HG03378 (cell line): ENCODE results near the gene MACO1.
"Not testable (repeated sequence)": the region's sequence is repeated elsewhere in the genome, so short reads cannot be mapped to it uniquely, and the experiment has no call there.

Source experiments
- ATAC-seq: cut with Tn5 transposase; IDR thresholded peaks from one replicate; pipeline ENCODE4 v1.9.1; 2021; ENCODE audit warnings: mild to moderate bottlenecking, moderate library complexity; ENCODE audit not compliant: unreplicated experiment

MACO1 gene, protein sequence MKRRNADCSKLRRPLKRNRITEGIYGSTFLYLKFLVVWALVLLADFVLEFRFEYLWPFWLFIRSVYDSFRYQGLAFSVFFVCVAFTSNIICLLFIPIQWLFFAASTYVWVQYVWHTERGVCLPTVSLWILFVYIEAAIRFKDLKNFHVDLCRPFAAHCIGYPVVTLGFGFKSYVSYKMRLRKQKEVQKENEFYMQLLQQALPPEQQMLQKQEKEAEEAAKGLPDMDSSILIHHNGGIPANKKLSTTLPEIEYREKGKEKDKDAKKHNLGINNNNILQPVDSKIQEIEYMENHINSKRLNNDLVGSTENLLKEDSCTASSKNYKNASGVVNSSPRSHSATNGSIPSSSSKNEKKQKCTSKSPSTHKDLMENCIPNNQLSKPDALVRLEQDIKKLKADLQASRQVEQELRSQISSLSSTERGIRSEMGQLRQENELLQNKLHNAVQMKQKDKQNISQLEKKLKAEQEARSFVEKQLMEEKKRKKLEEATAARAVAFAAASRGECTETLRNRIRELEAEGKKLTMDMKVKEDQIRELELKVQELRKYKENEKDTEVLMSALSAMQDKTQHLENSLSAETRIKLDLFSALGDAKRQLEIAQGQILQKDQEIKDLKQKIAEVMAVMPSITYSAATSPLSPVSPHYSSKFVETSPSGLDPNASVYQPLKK

DNA sequence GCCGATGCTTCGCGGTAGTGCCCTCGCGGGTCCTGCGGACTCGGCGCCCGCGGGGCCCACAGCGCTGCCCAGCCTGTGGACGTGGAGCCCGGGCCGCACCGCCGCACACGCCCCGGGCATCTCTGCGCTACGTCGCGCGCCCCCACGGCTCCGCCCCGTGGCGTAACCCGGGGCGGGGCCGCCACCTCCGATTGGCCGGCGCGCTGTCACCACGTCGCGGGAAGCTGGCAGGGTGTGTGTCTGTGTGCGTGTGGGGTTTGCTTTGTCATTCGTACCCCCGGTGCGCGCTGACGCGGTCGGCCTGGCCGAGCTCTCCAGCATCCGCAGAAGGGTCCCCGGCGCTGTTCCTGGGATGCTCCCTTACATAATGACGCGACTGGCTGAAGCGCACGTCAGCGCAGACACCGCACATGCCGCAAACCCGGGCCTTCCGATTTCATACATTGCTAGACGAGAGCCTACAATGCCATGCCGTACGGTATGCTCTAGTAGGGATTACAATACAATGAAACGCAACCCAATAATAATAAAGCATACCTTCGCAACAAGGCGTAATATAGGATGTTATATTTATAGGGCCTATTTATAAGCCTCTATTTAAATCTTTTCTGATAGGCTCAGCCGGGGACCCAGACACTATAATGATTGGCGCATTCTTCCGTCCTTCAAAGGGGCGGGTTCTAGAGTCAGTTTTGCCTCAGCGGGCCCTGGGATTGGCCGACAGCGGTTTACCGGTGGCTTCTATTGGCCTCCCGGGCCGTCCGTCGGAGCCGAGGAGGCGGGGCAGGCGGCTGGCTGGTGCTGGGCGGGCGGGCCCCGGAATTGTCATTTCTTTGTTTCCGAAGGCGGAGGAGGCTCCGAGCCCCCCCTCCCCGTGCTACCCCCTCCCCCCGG is at the start of gene MACO1:
TSS of gene MACO1 (plus strand) at position 825 of the 894 bp plus-strand sequence. CDS start 202 bp downstream, outside the sequence.
- ATAC-seq, result peak; percentile 82

DNA sequence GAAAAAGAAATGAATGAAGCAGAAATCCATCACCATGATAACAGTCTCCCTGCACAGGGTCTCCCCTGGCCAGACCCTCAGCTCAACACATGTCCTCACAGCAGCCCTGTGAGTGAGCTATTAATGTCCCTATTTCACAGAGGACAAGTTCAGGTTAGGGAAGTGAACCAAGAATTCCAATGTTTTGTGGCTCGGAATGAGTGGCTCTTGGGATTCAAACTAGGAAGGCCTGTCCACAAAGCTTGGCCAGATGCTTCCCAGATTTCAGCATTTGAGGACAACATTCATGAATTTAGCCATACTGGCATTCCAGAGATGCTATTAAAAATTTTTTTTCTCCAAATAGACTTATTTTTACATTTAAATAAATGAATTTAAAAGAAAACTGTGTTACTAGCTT is 48.2 kb upstream of the MACO1 start:
- not testable (repeated sequence) for ATAC-seq

DNA sequence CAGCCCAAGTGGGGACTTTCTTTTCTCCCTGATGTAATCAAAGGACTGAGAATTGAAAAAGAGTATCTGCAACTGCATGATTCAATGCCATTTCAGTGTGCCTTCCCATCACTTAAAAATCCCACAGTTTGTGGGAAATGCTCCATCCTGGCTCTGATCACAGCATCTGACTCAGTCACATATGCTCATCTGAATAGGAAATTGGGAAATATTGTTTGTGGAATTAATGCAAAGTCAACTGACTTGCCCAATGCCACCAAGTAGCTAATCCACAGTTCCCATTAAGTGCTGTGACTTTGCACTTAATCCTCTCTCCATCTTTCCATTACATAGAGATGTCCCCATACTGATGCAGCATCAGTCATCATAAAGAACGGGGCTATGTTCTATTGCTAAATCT is 47.6 kb upstream of the MACO1 start:
- not testable (repeated sequence) for ATAC-seq

DNA sequence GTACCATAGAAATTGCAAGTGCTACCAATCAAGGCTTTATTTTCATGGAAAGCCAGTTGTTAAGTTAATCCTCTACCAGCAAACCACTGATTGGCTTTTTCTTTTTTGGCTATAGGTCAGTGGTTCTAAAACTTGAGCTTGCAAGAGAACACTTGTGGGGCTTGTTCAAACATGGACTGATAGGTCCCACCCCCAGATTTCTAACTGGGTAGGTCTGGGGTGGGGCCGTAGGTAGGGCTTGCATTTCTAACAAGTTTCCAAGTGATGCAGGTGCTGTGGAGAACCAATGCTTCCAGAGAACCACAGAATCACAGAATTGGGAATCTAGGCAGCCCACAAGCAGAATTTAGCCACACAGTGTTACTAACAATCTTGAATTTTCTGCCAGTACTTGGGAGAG is 46.8 kb upstream of the MACO1 start:
- ATAC-seq, result not testable (repeated sequence)

DNA sequence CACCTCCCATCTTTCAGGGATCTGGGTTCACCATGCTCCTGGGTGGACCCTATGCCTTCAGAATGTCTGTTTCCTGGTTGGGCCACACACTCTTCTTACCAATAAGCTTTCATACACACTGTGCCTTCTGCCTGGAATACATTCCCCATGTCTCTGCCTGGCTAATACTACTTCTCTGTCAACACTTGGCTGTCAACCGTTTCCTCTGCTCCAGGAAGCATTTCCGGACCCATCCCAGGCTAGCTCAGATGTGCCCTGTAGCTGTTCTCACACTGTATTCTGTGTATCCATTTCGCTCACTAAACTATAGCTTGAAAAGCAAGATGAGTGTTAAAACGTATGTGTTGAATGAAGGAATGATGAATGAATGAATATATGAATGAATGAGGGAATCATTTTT is 43.6 kb upstream of the MACO1 start:
- not testable (repeated sequence) for ATAC-seq

DNA sequence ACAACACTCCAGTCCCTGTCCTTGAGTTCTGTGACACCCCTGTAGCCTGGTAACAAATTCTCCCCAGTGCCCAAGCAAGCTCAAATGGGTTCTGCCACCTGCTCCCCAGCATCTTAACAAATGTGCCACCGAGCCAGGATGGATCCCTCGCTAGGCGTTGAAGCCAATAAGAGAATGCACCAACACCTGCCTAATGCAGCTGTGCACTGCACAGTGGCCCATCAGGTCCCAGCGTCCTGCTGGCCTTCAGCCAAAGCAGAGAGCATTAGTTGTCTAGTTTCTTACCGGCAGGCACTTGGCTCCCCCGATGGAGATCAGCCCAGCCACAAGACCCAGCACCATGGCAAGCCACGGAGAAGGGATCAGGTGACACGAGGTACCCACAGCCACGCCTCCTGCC is 42.0 kb upstream of the MACO1 start:
- ATAC-seq, result not testable (repeated sequence)

DNA sequence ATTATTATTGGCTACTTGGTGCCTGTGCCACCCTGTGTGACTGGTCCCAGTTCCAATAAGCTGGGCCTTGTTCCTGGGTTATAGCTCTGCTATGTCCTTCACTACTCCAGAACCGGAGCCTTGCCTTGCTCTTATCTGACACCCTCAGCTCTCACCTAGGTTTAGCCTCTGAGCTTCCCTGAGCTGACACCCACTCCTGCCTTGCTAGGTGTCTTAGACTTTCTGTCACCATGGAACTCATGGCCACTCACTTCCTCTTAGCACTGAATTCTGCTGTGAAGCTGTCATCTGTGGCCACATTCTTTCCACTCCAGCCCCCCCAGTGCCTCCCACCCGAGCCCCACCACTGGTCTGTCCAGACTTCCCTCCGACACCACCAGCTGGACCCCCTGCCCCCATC is 41.0 kb upstream of the MACO1 start:
- ATAC-seq, result not testable (repeated sequence)

DNA sequence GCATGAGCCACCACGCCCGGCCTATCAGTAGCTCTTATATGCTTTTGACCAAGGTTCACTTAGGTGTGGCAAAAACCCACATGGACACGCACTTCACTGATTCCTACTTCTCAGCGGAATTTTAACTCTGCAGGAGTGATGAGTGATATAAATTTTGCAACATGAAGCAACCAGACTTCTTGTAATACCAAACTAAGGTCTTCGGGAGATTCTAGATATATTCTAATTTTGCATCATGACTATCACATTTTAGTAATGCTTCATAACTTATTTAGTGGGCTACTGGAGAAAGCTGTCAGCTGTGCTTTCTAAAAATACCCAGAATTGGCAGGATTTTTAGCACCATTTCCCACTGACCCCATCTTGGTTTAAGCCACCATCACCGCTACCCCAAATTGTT is 37.9 kb upstream of the MACO1 start:
- ATAC-seq, result no peak

DNA sequence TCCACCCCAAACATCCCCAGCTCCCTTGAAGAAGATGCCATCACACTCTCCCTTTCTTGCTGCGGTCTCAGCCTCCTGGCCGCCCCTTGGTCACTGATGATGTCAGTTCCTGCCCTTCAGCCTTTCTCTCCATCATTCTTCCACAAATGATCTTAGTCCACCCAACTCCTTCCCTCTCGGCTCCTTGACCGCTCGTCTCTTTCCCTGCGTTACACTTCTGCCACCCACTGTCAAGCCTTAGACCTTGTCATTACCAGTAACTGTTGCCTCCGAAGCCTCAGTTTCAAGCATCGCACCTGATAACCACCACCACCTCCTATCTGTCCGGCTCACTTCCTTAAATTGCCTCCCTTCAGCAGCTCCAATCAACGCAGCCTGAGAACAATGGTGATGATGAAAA is 33.1 kb upstream of the MACO1 start:
- ATAC-seq, result not testable (repeated sequence)

DNA sequence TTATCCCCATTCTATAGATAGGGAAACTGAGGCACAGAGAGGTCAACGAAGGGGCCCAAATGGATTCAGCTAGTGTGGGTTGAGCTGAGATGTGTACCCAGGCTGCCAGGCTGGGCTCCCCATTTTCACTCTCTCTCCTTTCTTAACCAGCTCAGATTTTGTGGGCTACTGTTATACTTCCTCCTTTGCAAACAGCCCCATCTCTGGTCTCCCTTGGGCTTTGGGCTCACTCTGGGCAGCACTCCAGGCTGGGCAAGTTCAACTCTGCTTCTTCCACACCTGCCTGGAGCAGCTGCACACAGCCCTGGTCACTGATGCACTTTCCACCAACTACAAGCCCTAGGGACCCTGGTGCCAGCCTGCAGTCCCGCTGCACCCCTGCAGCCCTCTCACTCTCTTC is 32.6 kb upstream of the MACO1 start:
- not testable (repeated sequence) for ATAC-seq

DNA sequence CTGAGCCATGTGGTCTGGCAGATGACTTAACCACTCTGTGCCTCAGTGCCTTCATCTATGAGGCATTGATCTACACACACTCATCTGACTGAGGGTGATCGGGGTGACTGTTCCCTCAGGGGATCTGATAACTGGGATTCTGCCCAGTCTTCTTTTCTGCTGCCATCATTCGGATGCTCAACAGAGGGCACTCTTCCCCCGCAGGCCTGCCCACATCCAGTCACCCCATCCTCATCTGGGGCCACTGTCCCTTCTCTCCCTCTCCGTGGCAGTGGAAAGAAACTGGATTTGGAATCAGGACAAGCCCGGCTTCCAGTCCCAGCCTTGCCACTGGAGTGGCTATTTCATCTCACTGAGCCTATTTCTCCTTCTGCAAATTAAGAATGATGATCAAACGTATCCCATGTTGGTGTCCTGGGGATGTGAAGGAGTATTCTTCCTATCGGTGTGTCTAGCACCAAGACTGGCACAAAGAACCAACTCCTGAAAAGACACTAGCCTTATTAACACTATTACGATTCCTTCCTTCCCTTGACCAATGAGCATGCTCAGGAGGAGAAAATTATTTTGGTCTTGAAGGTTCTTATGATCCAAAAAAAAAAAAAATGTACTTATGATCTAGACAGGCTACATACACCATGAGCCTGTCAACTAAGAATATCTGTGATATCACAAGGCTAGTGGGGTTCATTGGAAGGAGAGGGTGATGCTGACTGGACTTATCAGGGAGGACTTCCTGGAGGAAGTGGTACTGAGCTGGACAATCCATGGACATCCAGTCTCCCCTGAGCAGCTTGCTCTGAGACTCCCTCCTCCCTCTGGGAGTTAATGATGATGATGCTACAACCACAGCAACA is 27.5 kb upstream of the MACO1 start:
- not testable (repeated sequence) for ATAC-seq

DNA sequence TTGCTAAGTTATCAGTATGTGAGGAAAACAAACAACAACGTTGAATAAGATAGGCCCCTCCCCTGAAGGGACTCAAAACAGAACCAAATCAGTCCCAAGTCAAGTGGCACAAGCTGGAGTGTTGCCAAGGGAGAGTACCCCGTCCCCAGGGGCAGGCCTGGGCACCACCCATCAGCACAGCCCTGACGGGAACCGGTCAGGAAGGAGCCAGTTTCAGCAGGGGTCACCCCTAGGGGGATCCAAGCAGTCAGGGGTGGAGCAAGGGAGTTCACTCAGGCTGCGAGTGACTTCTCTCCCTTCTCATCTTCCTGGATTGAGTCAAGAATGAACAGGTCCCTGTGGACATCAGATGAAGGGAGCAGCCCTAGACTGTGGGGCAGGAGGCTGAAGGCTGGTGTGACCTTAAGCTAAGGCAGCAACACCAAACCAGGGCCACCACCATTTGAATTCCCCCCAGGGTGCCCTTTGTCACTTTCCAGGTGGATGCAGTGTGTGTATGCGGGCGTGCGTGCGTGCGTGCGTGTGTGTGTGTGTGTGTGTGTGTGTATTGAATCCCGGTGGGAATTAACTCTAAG is 24.9 kb upstream of the MACO1 start:
- not testable (repeated sequence) for ATAC-seq

DNA sequence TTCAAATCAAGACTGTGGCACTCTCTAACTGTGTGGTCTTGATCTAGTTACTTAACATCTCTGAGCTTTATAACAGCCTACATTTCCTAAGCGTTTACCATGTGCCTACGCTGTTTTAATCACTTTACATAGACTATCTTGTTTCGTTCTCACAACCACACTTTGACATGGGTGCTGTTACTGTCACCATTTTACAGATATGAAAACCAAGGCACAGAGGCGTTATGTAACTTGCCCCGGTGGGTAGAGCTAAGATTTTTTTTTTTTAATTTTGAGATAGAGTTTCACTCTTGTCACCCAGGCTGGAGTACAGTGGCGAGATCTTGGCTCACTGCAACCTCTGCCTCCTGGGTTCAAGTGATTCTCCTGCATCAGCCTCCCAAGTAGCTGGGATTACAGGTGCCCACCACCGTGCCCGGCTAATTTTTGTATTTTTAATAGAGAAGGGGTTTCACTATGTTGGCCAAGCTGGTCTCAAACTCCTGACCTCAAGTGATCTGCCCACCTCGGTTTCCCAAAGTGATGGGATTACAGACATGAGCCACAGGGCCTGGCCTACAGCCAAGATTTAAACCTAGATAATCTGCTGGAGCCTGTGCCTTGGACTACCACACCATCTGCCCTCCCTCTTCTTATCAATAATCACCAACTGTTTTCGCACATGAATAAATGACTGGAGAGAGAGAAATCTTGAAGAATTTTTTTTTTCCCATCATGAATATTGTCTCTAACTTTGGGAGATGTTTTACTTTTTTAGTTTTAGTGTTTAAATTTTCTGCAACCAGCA is 20.9 kb upstream of the MACO1 start:
- ATAC-seq, result not testable (repeated sequence)

DNA sequence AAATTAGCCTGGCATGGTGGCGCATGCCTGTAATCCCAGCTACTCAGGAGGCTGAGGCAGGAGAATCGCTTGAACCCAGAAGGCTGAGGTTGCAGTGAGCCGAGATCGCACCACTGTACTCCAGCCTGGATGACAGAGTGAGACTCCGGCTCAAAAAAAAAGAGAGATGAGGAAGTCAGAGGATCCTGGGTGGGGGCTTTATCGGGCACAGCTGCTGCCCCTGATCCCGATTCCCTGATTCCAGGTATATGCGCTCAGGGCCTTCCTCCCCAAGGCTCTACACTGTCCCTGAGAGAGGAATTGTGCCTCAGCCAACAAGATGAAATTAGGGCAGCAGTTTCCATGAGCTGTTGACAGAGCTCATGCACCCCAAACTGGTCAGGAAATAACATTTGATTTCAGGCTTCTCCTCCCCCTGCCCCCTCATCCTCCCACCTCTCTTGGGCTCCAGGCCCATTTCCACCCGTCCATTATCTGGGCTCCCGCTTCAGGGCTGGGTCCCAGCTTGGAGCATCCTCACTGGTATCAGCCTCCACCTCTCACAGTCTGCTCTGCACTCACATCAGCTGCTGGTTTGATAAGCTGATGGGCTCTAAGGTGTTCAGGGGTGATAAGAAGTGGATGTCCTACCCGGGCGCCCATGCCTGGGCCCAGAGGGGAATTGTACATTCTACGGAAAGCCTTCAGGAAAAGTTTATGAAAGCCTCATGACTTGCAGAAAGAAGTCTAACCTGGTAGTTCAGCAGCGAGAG is 17.6 kb upstream of the MACO1 start:
- not testable (repeated sequence) for ATAC-seq

DNA sequence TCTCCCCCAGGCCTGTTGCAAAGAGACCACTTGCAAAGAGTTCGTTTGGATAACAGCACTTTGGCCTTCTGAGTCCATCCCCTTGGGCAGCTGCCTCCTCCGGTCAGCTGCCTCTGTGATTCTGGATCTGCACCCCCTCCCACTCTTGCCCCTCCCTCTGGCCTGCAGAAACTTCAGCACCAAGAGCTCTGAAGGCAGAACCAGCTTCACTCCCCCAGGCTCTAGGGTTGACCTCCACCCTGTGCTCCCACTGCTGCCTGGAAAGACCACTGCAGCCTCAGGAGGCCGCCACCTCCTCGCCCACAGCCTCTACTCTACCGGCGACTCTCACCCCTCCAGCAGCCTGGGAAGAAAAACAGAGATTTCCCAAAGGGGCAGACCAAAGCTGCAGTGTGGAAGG is 16.5 kb upstream of the MACO1 start:
- ATAC-seq, result not testable (repeated sequence)

DNA sequence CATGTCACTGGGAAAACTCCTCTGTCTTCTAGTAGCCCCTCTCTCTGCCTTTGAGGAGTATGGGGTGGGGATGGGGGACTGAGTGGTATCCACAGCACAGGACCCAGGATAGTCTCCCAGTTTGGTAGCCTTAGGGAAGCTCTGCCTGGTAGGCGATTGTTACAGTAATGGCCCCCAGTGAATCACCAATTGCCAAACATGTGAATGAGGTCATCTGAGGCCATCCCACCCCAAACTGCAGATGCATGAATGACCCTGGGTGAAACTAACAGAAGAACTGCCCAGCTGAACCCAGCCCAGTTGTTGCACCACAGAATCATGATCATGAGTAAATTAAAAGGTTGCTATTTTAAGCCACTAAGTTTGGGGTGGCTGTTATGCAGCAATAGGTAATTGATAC is 16.1 kb upstream of the MACO1 start:
- ATAC-seq, result not testable (repeated sequence)

DNA sequence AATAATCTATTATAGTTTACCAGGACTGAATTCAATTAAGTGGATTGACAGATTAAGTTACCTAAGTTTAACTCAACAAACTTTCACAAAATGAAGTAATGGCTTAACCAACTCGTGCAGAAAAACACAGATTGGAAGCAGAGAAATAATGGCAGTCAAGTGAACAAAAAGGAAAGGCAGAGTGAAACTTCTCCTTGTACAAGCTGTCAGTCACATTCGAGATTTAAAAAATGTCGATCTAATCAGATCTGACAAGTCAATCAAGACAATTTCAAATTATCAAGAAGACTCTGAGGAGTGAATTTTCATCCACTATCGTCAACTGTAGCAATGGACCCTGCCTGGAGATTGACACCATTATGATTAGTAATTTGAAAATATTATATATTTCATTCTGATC is 13.4 kb upstream of the MACO1 start:
- ATAC-seq, result not testable (repeated sequence)

DNA sequence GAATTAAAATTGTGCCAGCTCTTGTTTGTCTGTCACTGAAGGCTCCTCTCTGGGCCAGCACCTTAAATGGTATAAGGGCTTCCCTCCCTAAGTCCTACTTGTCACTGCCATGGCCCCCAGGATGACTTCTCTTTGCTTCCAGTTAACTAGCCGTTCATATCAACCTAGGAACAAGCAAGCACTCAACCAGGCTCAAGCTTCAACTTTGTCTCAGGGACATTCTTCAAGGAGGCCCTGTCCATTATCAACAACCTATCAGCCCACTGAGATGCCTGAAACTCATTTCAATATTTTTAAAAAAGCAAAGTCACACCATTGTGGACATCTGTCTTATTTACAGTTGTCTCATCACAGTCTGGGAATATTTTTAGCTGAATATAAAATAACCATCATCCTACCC is 11.4 kb upstream of the MACO1 start:
- ATAC-seq, result not testable (repeated sequence)
